ENCODE measurements around the gene PER2.

The PER2 gene

DNA sequence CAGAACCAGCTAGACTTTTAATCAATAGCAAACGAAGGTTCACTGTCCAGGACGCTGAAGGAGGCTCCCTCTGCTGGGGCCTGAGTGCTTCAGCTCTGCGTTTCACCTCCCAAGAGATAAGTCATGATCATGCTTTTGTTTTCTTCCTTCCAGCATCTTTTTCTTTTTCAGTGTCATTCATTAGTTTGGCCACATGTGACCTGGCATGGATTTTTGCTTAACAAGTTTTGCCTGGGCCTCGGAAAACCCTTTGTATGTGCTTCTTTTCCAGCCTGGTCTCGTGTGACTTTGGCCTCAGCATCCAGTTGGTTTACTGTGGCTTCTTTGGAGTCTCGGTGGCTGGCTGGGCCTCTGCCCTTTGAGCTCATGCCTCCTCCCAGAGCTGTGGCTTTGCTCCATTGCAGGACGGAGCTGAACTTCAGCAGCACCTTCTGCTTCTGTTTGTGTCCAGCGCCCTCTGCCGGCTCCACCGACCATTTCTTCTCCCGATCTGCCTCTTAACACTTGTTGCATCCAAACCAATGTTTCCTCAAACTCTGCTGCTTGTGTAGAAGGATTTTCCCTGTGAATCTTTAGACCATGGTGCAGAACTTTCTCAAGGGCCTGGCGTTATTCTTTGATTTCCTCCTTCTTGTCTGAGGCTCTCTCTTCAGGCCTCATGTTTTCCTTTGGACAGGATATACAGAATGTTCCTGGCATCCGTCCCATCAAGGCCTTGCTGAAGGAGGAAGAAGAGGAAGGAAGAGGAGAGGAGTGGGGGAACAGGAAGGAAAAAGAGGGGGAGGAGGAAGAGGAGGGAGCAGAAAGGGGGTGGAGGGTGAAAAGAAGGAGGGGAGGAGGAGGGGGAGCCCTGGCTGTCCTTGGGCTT lies 25.0 kb downstream of the PER2 start:
- DNase-seq, result peak; percentile 81

GRCh38 chr2:238262496-238263122 lies 25.8 kb downstream of the PER2 start:
- DNase-seq, result no peak

DNA sequence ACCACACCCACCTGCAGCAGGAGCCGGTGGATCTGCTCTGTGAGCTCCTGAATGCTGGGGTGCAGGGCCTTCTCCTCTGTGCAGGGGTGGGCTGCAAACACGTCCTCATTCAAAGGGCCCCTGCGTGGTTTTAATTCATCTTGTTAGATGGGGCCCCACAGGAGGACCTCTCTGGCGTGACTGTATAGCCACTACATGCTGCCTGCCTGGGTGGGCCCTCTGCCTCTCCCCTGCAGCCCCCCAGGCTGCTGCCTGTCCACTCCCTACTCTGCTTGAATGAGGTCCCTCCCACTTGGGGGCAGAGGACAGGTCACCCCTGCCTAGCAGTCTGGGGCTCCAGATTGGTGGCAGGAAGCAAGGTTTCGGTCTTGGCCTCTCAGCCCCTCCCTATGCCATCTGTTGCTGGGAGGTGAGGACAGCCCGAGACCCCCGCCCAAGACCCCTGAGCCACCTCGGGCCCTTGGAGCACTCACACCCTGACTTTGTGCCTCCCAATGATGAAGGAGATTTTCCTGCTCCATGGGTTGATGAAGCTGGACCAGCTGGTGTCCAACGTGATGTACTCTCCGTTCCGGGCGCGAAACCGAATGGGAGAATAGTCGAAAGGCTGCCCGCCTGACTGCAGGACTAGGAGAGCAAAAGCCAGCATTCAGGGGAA lies 26.6 kb downstream of the PER2 start:
- DNase-seq, result no peak

GRCh38 chr2:238260883-238261282 lies 27.5 kb downstream of the PER2 start:
- no peak for DNase-seq

GRCh38 chr2:238259061-238260020 lies 29.1 kb downstream of the PER2 start:
- DNase-seq, result no peak

DNA sequence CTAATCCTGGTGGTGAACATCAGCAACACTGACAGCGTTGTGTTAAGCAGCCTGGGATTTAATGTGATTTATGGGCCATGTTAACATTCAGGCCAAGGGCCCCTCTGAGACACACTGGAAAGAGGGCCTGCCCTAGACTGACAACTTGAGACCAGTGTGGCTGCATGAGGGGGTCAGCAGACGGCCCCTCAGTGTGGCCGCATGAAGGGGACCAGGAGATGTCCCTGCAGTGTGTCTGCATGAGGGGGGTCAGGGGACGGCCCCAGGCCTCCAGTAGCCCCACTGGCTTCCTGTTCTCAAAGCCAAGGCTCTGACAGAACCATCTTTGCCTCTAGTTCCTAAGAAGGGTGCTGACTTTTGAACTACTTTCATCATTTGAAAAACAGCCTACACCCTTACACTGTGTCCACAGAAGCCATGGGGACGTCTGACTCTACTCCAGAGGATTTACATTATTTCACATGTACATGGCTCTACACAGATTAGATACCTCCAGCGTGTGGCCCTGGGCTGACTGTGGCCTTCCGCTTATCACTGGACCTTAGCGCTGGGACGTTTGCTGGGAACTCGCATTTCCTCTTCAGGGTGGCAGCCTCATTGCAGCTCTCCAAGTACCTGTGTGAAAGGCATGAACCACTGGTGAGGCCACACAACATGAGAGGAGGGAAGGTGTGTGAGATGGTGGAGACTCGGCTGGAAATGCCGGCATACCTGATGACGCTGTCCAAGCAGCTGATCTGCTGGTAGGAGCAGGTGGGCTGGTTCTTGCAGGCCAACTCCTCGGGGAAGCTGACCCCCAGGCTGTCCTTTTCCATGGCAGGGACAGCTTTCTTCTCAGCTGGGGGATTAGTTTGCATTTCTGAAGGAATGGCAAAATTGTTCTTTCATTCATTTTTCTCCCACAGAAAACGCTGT lies 30.4 kb downstream of the PER2 start:
- DNase-seq, result no peak

DNA sequence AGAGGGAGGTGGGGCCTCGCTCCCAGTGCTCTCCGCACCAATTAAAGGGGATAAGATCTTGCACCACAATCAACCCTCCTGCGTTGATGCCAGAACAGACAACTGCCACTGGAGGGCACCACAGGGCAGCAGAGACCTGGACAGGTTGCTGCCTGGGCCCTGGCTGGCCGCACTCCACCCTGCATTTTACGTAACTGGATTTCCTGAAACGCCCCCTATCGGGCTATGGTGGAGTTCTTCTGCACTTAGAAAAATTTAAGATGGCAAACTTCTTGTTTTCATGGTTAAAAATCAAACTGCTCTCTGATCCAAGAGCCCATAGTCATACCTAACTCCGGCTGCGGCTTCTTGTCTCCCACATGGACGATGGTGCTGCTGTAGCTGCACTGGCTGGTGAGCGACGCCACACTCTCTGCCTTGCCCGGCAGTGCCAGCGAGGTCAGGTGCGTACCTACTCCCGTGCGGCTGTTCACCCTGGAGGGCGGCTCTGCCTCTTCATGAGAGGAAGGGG lies 31.8 kb downstream of the PER2 start:
- DNase-seq, result peak; percentile 81

DNA sequence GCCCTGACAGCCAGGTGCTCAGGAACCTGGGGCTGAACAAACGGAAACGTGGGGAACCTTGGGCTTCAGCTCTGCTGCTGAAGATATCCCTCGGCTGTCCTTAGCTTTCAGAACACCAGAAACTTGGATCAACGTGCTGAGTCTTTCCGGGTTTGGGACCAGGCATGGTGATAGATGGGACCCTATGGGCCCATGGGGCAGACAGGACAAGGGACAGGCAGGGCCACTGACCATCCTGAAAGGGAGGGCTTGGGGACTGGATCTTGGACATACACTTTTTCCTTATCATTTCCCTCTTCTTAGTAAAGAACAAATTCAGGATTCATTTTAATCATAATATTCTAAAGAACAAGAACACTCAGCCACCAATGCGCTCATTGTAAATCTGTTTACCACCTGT lies 32.3 kb downstream of the PER2 start:
- no peak for DNase-seq

- DNase-seq, result no peak
Observed at GRCh38 chr2:238255636-238256035, 32.8 kb downstream of the PER2 start.

DNA sequence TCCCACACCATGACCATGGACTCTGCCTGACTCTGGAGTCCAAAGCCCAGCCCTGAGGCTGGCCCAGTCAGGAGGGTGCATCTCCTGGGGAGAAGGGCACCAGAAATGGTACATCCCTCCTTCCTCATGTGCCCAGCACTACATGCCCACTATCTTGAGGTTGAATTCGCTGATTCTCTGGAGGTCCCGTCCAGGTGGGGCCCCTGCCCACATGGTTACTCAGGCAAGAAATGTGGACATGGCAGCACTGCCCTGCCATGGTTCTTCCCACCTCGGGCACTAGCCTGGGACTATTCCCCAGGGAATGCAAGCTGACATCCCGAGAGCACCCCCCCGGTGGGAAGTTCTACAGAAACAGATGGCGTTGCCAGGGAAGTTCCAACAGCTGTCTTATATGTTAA lies 33.3 kb downstream of the PER2 start:
- DNase-seq, result no peak

DNA sequence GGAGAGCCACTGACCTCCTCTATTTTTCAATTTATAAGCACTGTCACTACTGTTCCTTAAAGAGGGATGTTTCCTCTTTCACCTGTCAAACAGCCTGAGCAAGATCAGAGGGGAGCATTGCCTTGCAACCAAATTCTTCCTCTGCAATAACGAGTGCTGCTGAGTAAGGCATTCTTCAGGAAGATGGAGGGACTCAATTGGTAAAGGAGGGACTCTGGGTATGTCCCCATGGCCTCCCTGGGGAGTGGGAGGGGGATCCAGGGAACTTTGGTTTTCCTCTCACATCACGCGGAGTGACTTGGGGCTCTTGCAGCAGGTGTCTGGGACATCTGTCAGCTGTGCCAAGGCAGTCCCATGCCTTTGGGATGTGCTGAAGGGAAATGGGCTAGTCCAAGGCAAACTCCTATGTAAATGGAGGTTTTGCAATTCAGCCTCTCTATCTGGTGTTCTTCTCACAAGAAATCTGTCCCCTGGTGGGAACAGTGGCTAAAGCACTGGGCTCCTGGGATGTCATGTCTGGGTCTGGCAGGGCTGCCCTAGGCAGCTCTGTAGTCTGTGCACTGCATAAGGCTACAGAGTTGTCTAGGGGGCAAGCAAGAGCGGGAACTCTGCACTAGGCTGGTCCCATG lies 34.2 kb downstream of the PER2 start:
- DNase-seq, result no peak

GRCh38 chr2:238252766-238253630 lies 35.4 kb downstream of the PER2 start:
- no peak for DNase-seq

GRCh38 chr2:238251986-238252385 lies 36.4 kb downstream of the PER2 start:
- DNase-seq, result no peak

- DNase-seq, result no peak
Observed at GRCh38 chr2:238251331-238251730, 37.1 kb downstream of the PER2 start.

- no peak for DNase-seq
Observed at GRCh38 chr2:238250896-238251295, 37.5 kb downstream of the PER2 start.

DNA sequence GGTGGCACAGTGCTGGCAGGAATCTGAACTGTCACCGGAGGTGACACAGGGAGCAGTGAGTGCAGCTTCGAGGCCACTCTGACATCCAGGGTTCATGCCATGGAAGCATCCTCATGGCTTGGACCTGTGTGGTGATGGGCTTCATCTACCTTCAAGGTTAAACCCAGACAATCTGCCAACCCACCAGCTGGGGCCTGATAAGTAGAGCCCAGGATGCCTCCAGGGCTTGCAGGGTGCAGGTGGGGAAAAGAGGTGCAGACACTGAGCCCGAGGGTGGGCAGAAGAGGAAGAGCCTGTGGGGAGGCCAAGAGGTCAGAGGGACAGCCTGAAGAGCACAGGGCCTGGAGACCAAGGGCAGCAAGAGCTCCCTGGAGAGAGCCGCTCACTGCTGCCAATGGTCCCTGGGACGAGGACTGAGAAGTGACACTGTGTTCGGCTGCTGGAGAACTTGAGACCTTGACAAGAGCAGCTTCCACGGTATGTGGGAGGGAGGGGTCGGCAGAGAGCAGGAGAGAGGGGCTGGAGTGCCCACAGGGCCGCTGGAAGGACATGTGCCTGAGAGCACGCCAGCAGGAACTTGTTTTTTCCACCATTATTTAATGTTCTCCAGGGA lies 40.5 kb downstream of the PER2 start:
- DNase-seq, result no peak

DNA sequence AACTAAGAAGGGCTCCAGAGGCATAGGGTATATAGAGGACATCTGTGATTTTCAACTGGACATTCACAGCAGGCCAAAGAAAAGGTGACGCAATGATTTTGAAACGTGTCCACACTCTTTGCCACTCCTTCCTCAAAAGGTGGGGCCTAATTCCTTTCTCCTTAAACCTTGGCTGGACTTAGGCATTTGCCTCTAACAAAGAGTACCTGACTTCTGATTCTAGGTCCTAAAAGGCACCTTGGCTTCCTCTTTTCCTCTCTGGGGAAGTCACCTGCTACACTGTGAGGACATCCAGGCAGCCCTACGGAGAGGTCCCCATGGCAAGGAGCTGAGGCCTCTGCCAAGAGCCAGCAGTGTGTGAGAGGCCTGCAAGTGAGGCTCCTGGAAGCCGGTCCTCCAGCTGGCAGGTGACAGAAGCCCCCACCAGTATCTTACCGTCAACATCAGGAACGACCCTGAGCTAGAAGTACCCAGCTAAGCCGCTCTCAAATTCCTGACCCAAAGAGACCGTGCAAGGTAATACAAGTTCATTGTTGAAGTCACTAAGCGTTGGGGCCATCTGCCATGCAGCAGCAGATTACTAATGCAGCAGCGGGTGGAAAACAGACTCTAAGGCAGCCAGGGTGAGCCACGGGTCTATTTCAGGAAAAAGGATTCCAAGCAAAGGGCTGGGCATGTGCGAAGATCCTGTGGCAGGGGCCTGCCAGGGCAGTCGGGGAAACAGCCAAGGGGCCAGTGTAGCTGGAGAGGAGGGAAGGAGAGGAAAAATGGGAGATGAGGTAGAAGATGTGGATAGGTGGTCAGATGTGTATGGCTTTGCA lies 41.2 kb downstream of the PER2 start:
- no peak for DNase-seq

DNA sequence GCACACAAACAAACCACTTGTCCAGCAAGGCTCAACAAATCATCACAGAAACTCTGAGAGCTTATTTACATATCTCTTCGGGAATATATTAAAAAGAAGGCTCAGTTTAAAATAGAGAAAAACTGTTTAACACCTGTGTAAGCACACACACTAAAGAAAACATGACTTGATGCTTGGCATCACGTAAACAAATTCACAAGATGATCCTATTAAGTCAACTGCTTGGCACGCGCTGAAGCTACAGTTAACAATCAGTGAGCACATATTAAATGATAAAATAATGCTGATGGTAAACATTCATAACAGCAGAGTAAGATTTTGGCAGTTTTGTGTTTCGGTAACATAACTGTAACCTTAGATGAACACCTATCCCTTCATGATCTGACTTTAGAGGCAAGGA lies 44.3 kb downstream of the PER2 start:
- no peak for DNase-seq

Measured in stimulated activated CD4-positive, alpha-beta T cell treated with anti-CD3 and anti-CD28 coated beads, Interleukin-15, amount 100 ng/mL, for 24 hours (primary cell).